ENCODE measurements around the gene DIPK2A. TPM values are rescaled to one million over a fixed set of nuclear protein-coding genes. Genes with fewer than 3 reads are reported as not detected.

DIPK2A gene
- total and polyA plus RNA-seq, 2 experiments from 2014 or later = 19.0 to 38.5 TPM

- TF ChIP-seq, protein P1, sequence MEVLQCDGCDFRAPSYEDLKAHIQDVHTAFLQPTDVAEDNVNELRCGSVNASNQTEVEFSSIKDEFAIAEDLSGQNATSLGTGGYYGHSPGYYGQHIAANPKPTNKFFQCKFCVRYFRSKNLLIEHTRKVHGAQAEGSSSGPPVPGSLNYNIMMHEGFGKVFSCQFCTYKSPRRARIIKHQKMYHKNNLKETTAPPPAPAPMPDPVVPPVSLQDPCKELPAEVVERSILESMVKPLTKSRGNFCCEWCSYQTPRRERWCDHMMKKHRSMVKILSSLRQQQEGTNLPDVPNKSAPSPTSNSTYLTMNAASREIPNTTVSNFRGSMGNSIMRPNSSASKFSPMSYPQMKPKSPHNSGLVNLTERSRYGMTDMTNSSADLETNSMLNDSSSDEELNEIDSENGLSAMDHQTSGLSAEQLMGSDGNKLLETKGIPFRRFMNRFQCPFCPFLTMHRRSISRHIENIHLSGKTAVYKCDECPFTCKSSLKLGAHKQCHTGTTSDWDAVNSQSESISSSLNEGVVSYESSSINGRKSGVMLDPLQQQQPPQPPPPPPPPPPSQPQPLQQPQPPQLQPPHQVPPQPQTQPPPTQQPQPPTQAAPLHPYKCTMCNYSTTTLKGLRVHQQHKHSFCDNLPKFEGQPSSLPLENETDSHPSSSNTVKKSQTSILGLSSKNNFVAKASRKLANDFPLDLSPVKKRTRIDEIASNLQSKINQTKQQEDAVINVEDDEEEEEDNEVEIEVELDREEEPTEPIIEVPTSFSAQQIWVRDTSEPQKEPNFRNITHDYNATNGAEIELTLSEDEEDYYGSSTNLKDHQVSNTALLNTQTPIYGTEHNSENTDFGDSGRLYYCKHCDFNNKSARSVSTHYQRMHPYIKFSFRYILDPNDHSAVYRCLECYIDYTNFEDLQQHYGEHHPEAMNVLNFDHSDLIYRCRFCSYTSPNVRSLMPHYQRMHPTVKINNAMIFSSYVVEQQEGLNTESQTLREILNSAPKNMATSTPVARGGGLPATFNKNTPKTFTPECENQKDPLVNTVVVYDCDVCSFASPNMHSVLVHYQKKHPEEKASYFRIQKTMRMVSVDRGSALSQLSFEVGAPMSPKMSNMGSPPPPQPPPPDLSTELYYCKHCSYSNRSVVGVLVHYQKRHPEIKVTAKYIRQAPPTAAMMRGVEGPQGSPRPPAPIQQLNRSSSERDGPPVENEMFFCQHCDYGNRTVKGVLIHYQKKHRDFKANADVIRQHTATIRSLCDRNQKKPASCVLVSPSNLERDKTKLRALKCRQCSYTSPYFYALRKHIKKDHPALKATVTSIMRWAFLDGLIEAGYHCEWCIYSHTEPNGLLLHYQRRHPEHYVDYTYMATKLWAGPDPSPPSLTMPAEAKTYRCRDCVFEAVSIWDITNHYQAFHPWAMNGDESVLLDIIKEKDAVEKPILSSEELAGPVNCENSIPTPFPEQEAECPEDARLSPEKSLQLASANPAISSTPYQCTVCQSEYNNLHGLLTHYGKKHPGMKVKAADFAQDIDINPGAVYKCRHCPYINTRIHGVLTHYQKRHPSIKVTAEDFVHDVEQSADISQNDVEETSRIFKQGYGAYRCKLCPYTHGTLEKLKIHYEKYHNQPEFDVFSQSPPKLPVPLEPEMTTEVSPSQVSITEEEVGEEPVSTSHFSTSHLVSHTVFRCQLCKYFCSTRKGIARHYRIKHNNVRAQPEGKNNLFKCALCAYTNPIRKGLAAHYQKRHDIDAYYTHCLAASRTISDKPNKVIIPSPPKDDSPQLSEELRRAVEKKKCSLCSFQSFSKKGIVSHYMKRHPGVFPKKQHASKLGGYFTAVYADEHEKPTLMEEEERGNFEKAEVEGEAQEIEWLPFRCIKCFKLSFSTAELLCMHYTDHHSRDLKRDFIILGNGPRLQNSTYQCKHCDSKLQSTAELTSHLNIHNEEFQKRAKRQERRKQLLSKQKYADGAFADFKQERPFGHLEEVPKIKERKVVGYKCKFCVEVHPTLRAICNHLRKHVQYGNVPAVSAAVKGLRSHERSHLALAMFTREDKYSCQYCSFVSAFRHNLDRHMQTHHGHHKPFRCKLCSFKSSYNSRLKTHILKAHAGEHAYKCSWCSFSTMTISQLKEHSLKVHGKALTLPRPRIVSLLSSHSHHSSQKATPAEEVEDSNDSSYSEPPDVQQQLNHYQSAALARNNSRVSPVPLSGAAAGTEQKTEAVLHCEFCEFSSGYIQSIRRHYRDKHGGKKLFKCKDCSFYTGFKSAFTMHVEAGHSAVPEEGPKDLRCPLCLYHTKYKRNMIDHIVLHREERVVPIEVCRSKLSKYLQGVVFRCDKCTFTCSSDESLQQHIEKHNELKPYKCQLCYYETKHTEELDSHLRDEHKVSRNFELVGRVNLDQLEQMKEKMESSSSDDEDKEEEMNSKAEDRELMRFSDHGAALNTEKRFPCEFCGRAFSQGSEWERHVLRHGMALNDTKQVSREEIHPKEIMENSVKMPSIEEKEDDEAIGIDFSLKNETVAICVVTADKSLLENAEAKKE (CRISPR knock-in tag; IDR thresholded peaks at IDR 0.05) = no peak
These were observed 20.1 kb downstream of the DIPK2A start (continued) for GRCh38 chr3:143991713-143992112.

GRCh38 chr3:143998266-143998665, 26.6 kb downstream of the DIPK2A start:
- no peaks in the 10 kb centered on the region; the same call in 1 of the 3 replicates for H3K4me1 Mint-ChIP-seq
- no peak overlapping the region for H3K4me3 Mint-ChIP-seq
- ATAC-seq = no peak

More at GRCh38 chr3:143998266-143998665, 26.6 kb downstream of the DIPK2A start:
- no peaks in the 10 kb centered on the region for H3K36me3 ChIP-seq (ENCODE audit: insufficient read depth)
- H3K27me3 Mint-ChIP-seq (ENCODE audit: insufficient read depth, low read depth, poor library complexity) = peaks cover 2% of the 10 kb centered on the region
- no peak overlapping the region for H3K4me3 ChIP-seq
- H3K27me3 ChIP-seq (ENCODE audit: insufficient read depth) = no peaks in the 10 kb centered on the region
- H3K4me2 ChIP-seq = no peak overlapping the region
- no peak overlapping the region for H2AFZ ChIP-seq
- TF ChIP-seq ETS1 (IDR thresholded peaks at IDR 0.05) = no peak
- no peak for TF ChIP-seq ZNF331 (CRISPR knock-in tag; IDR thresholded peaks at IDR 0.05; ENCODE audit: low read depth)
- TF ChIP-seq, protein P2, sequence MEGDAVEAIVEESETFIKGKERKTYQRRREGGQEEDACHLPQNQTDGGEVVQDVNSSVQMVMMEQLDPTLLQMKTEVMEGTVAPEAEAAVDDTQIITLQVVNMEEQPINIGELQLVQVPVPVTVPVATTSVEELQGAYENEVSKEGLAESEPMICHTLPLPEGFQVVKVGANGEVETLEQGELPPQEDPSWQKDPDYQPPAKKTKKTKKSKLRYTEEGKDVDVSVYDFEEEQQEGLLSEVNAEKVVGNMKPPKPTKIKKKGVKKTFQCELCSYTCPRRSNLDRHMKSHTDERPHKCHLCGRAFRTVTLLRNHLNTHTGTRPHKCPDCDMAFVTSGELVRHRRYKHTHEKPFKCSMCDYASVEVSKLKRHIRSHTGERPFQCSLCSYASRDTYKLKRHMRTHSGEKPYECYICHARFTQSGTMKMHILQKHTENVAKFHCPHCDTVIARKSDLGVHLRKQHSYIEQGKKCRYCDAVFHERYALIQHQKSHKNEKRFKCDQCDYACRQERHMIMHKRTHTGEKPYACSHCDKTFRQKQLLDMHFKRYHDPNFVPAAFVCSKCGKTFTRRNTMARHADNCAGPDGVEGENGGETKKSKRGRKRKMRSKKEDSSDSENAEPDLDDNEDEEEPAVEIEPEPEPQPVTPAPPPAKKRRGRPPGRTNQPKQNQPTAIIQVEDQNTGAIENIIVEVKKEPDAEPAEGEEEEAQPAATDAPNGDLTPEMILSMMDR (conservative IDR thresholded peaks at IDR 0.05; ENCODE audit: low read depth in 2 of 2) = no peak
- no peak for TF ChIP-seq JUNB (IDR thresholded peaks at IDR 0.05; ENCODE audit: unreplicated experiment)
- TF ChIP-seq ZNF114 (CRISPR knock-in tag; IDR thresholded peaks at IDR 0.05) = no peak
- no peak overlapping the region for H3K27ac ChIP-seq (ENCODE audit: low read depth)
- no peaks in the 10 kb centered on the region for H3K9me2 ChIP-seq (ENCODE audit: insufficient read depth)
- peaks cover 4% of the 10 kb centered on the region; the same call in 2 of the 3 replicates for H3K36me3 Mint-ChIP-seq (ENCODE audit: low read depth)
- no peaks in the 10 kb centered on the region for H3K9me3 Mint-ChIP-seq
- H3K4me1 ChIP-seq (ENCODE audit: insufficient read depth) = no peaks in the 10 kb centered on the region
- no peaks in the 10 kb centered on the region for H3F3A ChIP-seq (replicated peaks; ENCODE audit: low read depth)
- no peaks in the 10 kb centered on the region for H4K20me1 ChIP-seq (replicated peaks; ENCODE audit: insufficient read depth)
- no peak for DNase-seq (ENCODE audit: low spot score)
- H3K27ac Mint-ChIP-seq = no peak overlapping the region
- no peaks in the 10 kb centered on the region for H3K79me2 ChIP-seq (replicated peaks; ENCODE audit: insufficient read depth)
